Uterus (tissue), 2 donors: ENCODE measurements around the gene CTSF.

Experiments used
- POLR2A ChIP-seq, 2 donors: fragments of 450-650 bp; IDR thresholded peaks; one replicate each; pipeline ENCODE4 v1.6.1; 2016; ENCODE audit warnings: antibody characterized with exemption in 2 of 2, mild to moderate bottlenecking in 1 of 2, moderate library complexity in 1 of 2
- TF ChIP-seq, protein P1 (sequence below), 4 experiments: fragments of 200-600 bp in 2 of 4; fragments of 450-650 bp in 2 of 4; sonication (generic) in 2 of 4; IDR thresholded peaks; one replicate each; pipeline ENCODE4 v1.5.1; 2016 to 2019; ENCODE audit warnings: antibody characterized with exemption in 4 of 4, mild to moderate bottlenecking in 2 of 4, moderate library complexity in 1 of 4

DNA sequence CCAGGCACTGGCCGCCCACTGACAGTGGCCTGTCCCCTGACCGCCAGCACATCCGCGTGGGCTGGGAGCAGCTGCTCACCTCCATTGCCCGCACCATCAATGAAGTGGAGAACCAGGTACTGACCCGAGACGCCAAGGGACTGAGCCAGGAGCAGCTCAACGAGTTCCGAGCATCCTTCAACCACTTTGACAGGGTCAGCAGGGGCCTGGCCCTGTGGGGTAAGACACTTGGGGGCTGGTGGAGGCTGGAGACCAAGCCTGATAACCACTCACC lies 6.5 kb downstream of the CTSF start:
- TF ChIP-seq, protein P1, sequence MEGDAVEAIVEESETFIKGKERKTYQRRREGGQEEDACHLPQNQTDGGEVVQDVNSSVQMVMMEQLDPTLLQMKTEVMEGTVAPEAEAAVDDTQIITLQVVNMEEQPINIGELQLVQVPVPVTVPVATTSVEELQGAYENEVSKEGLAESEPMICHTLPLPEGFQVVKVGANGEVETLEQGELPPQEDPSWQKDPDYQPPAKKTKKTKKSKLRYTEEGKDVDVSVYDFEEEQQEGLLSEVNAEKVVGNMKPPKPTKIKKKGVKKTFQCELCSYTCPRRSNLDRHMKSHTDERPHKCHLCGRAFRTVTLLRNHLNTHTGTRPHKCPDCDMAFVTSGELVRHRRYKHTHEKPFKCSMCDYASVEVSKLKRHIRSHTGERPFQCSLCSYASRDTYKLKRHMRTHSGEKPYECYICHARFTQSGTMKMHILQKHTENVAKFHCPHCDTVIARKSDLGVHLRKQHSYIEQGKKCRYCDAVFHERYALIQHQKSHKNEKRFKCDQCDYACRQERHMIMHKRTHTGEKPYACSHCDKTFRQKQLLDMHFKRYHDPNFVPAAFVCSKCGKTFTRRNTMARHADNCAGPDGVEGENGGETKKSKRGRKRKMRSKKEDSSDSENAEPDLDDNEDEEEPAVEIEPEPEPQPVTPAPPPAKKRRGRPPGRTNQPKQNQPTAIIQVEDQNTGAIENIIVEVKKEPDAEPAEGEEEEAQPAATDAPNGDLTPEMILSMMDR (IDR thresholded peaks at IDR 0.05), result no peak
- TF ChIP-seq POLR2A (IDR thresholded peaks at IDR 0.05), result no peak
